ENCODE data around the gene CEP164.
"Not testable (repeated sequence)": the region's sequence is repeated elsewhere in the genome, so short reads cannot be mapped to it uniquely, and the experiment has no call there.

The CEP164 gene

GRCh38 chr11:117309310-117309709, 18.3 kb upstream of the CEP164 start:
- DNase-seq, result no peak

- DNase-seq, result no peak
Observed at GRCh38 chr11:117313091-117313490, 14.6 kb upstream of the CEP164 start.

GRCh38 chr11:117313828-117314768, 13.6 kb upstream of the CEP164 start:
- no peak for DNase-seq

DNA sequence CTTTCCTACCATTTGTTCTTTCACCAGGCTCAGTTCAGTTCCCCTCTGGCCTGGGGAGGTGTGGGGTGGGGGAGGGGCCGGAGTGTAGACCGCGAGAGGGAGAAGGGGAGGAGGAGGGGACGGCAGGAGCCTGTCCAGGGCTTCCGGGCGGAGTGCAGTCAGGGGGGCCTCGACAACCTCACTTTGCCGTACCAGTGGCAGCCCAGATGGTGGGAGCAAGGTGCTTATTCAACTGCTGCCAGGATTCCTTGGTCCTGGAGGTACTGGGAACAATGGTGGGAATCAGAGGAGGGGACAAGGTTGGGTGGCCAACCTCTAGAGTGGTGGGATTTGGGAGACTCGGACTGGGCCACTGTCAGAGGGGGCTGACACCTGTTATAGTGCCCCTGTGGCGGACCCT, 12.8 kb upstream of the CEP164 start:
- no peak for DNase-seq

DNA sequence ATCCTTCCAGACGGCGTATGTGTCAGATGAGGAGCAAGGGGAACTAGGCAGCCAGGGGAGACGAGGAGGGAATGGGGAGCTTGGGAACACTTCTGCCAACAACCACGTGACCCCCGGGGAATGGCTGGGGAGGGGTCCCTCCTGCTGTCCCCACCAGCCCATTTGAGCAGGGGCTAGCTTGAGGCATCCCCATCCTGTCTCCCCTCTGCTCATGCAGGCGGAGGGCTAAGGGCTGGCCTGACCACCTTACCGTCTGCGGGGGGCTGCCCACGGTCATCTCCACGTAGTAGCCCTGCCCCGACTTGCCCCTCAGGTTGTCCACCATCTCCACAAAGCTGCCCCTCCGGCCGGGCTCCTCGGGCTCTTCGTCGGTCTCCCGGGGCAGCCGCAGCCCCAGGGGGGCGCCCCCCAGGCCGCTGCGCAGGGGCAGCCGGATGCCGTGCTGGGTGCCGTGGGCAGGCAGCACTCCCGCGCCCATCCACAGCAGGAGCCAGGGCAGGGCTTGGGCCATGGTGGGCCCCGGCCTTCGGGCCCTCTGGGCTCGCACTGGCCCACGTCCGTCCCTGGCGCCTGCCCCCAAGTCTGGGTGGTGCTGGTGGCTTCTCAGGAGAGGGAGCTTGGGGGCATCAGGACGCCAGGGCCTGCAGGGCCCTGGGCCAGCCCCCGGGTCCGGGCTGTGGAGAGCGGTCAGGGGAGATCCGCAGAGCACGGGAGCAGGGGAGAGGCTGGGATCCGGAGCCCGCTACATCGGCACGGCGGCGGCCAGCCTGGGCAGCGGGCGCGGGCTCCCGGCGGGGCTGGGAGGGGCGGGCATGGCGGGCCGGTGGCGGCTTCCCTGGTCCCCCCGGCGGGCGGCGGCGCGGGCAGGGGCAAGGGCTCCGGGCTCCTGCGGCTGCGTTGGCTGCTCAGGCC, 12.1 kb upstream of the CEP164 start:
- DNase-seq, result no peak

GRCh38 chr11:117316197-117316961, 11.3 kb upstream of the CEP164 start, which contains the start of gene BACE1:
Gene BACE1 (minus strand): TSS chr11:117316256. CDS start chr11:117315795, 461 bp downstream.
- no peak for DNase-seq

DNA sequence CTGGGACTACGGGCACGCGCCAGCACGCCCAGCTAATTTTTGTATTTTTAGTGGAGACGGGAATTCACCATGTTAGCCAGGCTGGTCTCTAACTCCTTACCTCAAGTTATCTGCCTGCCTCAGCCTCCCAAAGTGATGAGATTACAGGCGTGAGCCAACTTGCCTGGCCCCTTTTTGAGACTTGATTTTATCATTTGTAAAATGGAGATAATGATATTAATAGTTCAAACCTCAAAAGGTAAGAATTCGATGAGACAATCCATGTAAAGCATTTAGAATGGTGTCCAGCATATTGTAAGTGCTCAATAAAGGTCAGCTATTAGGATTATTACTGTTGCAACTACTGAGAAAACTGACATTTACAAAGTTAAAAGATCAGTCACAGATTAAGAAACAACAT, 8.9 kb upstream of the CEP164 start:
- no peak for DNase-seq

GRCh38 chr11:117319214-117319840, 8.3 kb upstream of the CEP164 start:
- no peak for DNase-seq

- DNase-seq, result not testable (repeated sequence)
Observed at GRCh38 chr11:117327255-117327566, 443 bp upstream of the CEP164 start.

- no peak for DNase-seq
Observed at GRCh38 chr11:117328375-117329010, 839 bp downstream of the CEP164 start.

GRCh38 chr11:117332843-117333242, 5.2 kb downstream of the CEP164 start:
- DNase-seq, result no peak

DNA sequence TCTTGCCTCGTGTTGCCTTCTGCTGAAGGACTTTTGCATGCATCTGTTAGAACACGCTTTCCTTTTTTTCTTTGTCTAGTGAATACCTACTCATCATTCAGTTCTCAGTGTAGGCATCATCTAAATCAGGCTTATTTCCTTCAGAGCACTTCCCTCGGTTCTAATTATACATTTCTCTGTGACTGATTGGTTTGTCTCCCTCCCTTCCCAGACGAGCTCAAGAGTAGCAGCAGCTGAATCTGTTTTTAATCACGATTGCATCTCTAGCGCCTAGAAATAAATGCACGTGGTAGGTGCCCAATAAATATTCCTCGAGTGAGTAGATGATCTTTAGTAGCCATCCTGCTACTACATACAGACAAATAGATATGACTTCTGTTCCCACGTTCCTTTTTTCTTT, 6.3 kb downstream of the CEP164 start:
- DNase-seq, result no peak

DNA sequence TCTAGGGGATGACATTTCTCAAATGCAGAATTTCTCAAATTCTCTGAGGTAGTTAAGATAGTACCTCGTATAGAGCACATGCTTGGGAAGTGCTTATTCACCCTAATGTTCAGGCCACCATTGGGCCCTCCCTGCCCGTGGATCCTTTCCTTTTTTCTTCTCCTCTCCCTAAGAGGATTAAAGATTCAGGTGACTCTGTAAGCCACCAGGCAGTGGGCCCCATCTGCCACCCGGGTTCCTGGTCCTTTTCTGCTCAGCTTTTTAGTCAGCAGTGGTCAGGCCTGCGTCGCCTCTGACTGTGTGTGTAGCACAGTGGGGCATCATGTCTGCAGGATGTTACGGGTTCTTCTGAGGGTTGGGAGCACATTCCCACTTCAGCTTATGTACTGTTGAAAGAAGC, 7.2 kb downstream of the CEP164 start:
- DNase-seq, result no peak

GRCh38 chr11:117335399-117335798, 7.7 kb downstream of the CEP164 start:
- DNase-seq, result no peak

GRCh38 chr11:117337076-117337475, 9.4 kb downstream of the CEP164 start:
- DNase-seq, result no peak

GRCh38 chr11:117345039-117345438, 17.4 kb downstream of the CEP164 start:
- no peak for DNase-seq

- DNase-seq, result no peak
Observed at GRCh38 chr11:117354550-117354949, 26.9 kb downstream of the CEP164 start.

DNA sequence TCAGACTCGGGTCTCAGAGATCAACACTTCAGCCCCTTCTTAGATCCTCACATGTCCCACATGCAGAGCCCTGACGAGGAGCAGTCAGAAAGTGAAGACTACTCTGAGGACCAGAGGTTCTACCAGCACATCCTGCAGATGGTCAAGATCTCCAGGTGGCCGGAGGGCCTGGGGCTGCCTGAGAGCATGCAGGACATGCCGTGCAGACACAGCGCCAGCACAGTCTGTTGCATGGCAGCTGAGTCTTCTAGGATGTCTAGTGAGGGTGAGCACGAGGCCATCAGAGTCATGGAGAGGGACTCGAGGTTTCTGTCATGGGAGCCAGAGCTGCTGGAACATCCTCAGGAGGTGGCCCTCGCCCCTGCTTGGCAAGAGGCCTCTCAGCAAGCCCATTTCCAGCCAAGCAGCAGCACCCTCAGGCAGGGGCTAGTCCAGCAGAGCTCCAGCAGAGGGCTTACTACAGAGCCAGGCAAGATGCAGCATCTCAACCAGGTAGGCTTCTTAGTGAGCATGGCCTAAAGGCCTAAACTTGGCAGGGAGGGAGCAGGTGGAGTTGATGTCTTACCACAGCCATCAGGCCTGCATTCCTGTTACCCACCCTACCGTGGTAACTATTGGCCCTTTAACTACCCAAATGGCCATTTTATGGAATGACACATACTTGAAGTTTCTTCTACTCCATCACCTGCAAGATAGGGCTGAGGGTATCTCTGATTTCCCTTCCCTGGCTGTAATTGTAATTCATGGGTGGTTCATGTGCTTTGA, 28.7 kb downstream of the CEP164 start:
- DNase-seq, result no peak

- DNase-seq, result no peak
Observed at GRCh38 chr11:117361432-117361831, 33.8 kb downstream of the CEP164 start.

DNA sequence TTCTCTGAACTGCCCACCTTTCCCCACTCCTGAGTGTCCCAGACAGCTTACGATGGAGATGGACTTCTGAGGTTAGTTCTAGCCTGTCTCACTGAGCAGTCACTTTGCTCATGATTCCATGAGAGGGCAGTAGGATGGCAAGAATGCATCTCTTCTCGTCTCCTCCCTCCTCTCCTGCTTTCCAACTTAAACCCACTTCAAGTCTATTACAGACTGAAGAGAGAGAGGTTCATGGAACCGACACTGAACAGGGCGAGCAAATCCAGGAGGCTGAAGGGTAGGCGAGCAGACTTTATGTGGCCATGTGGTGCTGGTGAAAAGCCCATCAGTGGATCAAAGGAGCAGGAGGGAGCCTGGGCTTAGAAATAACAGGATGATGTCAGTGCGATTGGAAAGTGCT, 38.6 kb downstream of the CEP164 start:
- DNase-seq, result no peak

DNA sequence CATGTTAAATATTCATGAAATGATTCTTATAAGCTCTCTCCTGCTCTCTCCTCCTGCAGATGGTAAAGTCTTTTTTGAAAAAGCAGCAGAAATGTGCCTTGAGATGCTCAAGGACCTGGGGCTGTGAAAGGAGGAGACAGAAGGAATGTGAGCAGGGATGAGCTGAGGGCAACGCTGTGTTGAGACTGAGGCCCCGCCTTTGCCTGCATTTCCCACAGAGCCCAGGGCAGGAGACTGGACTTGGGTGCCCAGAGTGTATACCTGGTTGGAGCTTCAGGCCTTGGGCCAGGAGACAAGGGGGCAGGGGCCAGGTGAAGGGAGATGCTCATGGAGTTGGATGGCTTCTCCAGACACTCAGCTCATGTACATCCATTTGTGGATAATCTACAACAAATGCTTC, 39.2 kb downstream of the CEP164 start:
- DNase-seq, result no peak
